Measurements from ENCODE around the gene POLR2L. TPM values are rescaled to one million over a fixed set of nuclear protein-coding genes. Genes with fewer than 3 reads are reported as not detected.

The POLR2L gene
- total and polyA plus RNA-seq, 2 of the 13 experiments (the other 11 are each of a cell fraction or from before 2014, with no cell fraction given), result 104 to 114 TPM

DNA sequence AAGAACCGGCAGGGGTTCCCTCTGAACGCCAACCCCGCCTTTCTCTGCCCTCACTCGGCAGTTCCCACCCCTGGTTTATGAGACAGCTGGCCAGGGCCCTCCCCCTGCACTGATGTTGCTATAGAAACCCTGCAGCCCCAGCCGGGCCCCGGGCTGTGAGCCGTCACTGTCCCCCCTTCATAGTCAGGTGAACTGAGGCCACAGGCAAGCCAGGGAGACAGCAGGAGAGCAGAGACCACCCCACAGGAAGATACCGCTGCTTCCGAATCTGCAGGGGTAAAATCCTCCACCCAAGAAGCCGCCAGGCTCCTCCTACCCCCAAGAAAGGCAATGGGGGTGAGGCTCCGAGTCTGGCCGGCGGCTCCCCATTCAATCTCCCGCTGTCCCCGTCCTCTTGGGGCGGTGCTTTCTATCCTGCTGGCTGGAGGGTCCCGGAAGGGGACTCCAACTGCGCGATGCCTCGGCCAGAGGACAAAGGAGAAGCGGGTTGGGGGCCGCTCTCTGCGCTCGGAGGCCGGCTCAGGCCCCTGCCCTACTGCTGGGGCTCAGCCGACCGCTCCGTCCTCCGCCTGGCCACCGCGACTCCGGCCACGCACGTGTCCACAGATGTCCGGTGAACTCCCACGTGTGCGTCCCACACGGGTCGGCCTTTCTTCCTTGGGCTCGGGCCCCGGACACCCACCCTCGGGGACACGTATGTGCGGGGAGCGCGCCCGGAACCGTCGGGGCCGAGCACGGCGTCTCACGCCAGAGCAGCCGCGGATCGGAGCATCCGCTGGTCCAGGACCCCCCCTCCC lies 44.8 kb downstream of the POLR2L start (continued):
- TF ChIP-seq, protein P1, sequence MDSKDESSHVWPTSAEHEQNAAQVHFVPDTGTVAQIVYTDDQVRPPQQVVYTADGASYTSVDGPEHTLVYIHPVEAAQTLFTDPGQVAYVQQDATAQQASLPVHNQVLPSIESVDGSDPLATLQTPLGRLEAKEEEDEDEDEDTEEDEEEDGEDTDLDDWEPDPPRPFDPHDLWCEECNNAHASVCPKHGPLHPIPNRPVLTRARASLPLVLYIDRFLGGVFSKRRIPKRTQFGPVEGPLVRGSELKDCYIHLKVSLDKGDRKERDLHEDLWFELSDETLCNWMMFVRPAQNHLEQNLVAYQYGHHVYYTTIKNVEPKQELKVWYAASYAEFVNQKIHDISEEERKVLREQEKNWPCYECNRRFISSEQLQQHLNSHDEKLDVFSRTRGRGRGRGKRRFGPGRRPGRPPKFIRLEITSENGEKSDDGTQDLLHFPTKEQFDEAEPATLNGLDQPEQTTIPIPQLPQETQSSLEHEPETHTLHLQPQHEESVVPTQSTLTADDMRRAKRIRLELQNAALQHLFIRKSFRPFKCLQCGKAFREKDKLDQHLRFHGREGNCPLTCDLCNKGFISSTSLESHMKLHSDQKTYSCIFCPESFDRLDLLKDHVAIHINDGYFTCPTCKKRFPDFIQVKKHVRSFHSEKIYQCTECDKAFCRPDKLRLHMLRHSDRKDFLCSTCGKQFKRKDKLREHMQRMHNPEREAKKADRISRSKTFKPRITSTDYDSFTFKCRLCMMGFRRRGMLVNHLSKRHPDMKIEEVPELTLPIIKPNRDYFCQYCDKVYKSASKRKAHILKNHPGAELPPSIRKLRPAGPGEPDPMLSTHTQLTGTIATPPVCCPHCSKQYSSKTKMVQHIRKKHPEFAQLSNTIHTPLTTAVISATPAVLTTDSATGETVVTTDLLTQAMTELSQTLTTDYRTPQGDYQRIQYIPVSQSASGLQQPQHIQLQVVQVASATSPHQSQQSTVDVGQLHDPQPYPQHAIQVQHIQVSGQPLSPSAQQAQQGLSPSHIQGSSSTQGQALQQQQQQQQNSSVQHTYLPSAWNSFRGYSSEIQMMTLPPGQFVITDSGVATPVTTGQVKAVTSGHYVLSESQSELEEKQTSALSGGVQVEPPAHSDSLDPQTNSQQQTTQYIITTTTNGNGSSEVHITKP (CRISPR knock-in tag; IDR thresholded peaks at IDR 0.05; ENCODE audit: low read depth), result no peak
- TF ChIP-seq TRAFD1 (CRISPR knock-in tag; IDR thresholded peaks at IDR 0.05; ENCODE audit: borderline replicate concordance) (no peak), SCMH1 (CRISPR knock-in tag; IDR thresholded peaks at IDR 0.05; ENCODE audit: borderline replicate concordance) (no peak), ZNF354B (CRISPR knock-in tag; IDR thresholded peaks at IDR 0.05) (no peak), ZNF816 (CRISPR knock-in tag; IDR thresholded peaks at IDR 0.05; ENCODE audit: borderline replicate concordance) (no peak), ZNF468 (CRISPR knock-in tag; IDR thresholded peaks at IDR 0.05) (no peak), ZNF460 (CRISPR knock-in tag; IDR thresholded peaks at IDR 0.05; ENCODE audit: borderline replicate concordance) (no peak)
- TF ChIP-seq, protein P2, sequence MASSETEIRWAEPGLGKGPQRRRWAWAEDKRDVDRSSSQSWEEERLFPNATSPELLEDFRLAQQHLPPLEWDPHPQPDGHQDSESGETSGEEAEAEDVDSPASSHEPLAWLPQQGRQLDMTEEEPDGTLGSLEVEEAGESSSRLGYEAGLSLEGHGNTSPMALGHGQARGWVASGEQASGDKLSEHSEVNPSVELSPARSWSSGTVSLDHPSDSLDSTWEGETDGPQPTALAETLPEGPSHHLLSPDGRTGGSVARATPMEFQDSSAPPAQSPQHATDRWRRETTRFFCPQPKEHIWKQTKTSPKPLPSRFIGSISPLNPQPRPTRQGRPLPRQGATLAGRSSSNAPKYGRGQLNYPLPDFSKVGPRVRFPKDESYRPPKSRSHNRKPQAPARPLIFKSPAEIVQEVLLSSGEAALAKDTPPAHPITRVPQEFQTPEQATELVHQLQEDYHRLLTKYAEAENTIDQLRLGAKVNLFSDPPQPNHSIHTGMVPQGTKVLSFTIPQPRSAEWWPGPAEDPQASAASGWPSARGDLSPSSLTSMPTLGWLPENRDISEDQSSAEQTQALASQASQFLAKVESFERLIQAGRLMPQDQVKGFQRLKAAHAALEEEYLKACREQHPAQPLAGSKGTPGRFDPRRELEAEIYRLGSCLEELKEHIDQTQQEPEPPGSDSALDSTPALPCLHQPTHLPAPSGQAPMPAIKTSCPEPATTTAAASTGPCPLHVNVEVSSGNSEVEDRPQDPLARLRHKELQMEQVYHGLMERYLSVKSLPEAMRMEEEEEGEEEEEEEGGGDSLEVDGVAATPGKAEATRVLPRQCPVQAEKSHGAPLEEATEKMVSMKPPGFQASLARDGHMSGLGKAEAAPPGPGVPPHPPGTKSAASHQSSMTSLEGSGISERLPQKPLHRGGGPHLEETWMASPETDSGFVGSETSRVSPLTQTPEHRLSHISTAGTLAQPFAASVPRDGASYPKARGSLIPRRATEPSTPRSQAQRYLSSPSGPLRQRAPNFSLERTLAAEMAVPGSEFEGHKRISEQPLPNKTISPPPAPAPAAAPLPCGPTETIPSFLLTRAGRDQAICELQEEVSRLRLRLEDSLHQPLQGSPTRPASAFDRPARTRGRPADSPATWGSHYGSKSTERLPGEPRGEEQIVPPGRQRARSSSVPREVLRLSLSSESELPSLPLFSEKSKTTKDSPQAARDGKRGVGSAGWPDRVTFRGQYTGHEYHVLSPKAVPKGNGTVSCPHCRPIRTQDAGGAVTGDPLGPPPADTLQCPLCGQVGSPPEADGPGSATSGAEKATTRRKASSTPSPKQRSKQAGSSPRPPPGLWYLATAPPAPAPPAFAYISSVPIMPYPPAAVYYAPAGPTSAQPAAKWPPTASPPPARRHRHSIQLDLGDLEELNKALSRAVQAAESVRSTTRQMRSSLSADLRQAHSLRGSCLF (CRISPR knock-in tag; IDR thresholded peaks at IDR 0.05; ENCODE audit: borderline replicate concordance), result no peak
- TF ChIP-seq, protein P3, sequence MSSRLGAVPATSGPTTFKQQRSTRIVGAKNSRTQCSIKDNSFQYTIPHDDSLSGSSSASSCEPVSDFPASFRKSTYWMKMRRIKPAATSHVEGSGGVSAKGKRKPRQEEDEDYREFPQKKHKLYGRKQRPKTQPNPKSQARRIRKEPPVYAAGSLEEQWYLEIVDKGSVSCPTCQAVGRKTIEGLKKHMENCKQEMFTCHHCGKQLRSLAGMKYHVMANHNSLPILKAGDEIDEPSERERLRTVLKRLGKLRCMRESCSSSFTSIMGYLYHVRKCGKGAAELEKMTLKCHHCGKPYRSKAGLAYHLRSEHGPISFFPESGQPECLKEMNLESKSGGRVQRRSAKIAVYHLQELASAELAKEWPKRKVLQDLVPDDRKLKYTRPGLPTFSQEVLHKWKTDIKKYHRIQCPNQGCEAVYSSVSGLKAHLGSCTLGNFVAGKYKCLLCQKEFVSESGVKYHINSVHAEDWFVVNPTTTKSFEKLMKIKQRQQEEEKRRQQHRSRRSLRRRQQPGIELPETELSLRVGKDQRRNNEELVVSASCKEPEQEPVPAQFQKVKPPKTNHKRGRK (CRISPR knock-in tag; IDR thresholded peaks at IDR 0.05), result no peak
- TF ChIP-seq, protein P4, sequence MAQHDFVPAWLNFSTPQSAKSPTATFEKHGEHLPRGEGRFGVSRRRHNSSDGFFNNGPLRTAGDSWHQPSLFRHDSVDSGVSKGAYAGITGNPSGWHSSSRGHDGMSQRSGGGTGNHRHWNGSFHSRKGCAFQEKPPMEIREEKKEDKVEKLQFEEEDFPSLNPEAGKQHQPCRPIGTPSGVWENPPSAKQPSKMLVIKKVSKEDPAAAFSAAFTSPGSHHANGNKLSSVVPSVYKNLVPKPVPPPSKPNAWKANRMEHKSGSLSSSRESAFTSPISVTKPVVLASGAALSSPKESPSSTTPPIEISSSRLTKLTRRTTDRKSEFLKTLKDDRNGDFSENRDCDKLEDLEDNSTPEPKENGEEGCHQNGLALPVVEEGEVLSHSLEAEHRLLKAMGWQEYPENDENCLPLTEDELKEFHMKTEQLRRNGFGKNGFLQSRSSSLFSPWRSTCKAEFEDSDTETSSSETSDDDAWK (CRISPR knock-in tag; IDR thresholded peaks at IDR 0.05), result no peak
